GM12878 (cell line): Measurements from ENCODE around the gene ASIC4.

Source experiments
- CREM ChIP-seq: IDR thresholded peaks from 2 replicates; pipeline ENCODE4 v1.6.1; 2014; ENCODE audit warnings: antibody characterized with exemption, low read depth
- EP300 ChIP-seq, 2 experiments: fragments of 150-350 bp in 1 of 2; IDR thresholded peaks; 2 replicates each; pipeline ENCODE4 v1.6.1; 2011 to 2012; ENCODE audit warnings: low read depth in 2 of 2, low read length in 2 of 2, borderline replicate concordance in 1 of 2, improper control_type of control experiment in 1 of 2, inconsistent platforms in 1 of 2; ENCODE audit not compliant: control insufficient read depth in 1 of 2
- GABPA ChIP-seq: IDR thresholded peaks from 2 replicates; pipeline ENCODE4 v1.6.1; 2014; ENCODE audit warnings: antibody characterized with exemption, low read depth, mild to moderate bottlenecking, inconsistent platforms
- HDAC2 ChIP-seq: fragments of 200-600 bp; sonication (generic); IDR thresholded peaks from 2 replicates; pipeline ENCODE4 v1.6.1; 2017
- POLR2A ChIP-seq: IDR thresholded peaks from 2 replicates; pipeline ENCODE4 v1.6.1; 2011; ENCODE audit warnings: low read depth, mild to moderate bottlenecking, low read length
- RAD21 ChIP-seq: IDR thresholded peaks from 2 replicates; pipeline ENCODE4 v1.6.1; 2011; ENCODE audit warnings: mild to moderate bottlenecking, low read depth, low read length, moderate library complexity; ENCODE audit not compliant: insufficient read depth
- RCOR1 ChIP-seq: conservative IDR thresholded peaks from 2 replicates; pipeline ENCODE4 v1.6.1; 2012; ENCODE audit warnings: low read depth, low read length, improper control_type of control experiment
- SIX5 ChIP-seq: IDR thresholded peaks from 2 replicates; pipeline ENCODE4 v1.6.1; 2011; ENCODE audit warnings: mild to moderate bottlenecking, low read depth, low read length, moderate library complexity; ENCODE audit not compliant: severe bottlenecking
- SPI1 ChIP-seq: IDR thresholded peaks from 2 replicates; pipeline ENCODE4 v1.6.1; 2011; ENCODE audit warnings: low read depth, mild to moderate bottlenecking, low read length, moderate library complexity, borderline replicate concordance; ENCODE audit not compliant: insufficient read depth
- USF1 ChIP-seq: IDR thresholded peaks from 2 replicates; pipeline ENCODE4 v1.6.1; 2011; ENCODE audit warnings: borderline replicate concordance, low read depth, mild to moderate bottlenecking, moderate library complexity, mixed read lengths, low read length; ENCODE audit not compliant: insufficient read depth; ENCODE audit errors: extremely low read length
- TF ChIP-seq, protein P1 (sequence below): fragments of 450-650 bp; IDR thresholded peaks from 2 replicates; pipeline ENCODE4 v1.6.1; 2017; ENCODE audit warnings: mild to moderate bottlenecking

GRCh38 chr2:219569635-219570034 is 55.4 kb downstream of the ASIC4 start:
- TF ChIP-seq CREM: no peak
- TF ChIP-seq SIX5: no peak
- TF ChIP-seq RAD21: no peak
- TF ChIP-seq SPI1: no peak
- TF ChIP-seq HDAC2: no peak
- no peak for TF ChIP-seq EP300 (IDR thresholded peaks at IDR 0.05; ENCODE audit: borderline replicate concordance in 1 of 2, control insufficient read depth in 1 of 2, low read depth in 2 of 2, low read length in 2 of 2)
- no peak for TF ChIP-seq USF1
- no peak for TF ChIP-seq GABPA
- TF ChIP-seq, protein P1, sequence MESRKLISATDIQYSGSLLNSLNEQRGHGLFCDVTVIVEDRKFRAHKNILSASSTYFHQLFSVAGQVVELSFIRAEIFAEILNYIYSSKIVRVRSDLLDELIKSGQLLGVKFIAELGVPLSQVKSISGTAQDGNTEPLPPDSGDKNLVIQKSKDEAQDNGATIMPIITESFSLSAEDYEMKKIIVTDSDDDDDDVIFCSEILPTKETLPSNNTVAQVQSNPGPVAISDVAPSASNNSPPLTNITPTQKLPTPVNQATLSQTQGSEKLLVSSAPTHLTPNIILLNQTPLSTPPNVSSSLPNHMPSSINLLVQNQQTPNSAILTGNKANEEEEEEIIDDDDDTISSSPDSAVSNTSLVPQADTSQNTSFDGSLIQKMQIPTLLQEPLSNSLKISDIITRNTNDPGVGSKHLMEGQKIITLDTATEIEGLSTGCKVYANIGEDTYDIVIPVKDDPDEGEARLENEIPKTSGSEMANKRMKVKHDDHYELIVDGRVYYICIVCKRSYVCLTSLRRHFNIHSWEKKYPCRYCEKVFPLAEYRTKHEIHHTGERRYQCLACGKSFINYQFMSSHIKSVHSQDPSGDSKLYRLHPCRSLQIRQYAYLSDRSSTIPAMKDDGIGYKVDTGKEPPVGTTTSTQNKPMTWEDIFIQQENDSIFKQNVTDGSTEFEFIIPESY: no peak
- no peak for TF ChIP-seq POLR2A
- no peak for TF ChIP-seq RCOR1
